Skeletal muscle tissue (tissue), 4 donors: ENCODE data around the gene DEFB114. TPM values are rescaled to one million over a fixed set of nuclear protein-coding genes. Genes with fewer than 3 reads are reported as not detected.
"Not testable (repeated sequence)": the region's sequence is repeated elsewhere in the genome, so short reads cannot be mapped to it uniquely, and the experiment has no call there.

Source experiments
- H3K27ac ChIP-seq: one replicate; pipeline ENCODE4 v1.7.0; 2013; ENCODE audit warnings: mild to moderate bottlenecking, low read depth, low read length, inconsistent platforms
- H3K27me3 ChIP-seq, 3 donors: one replicate each; pipeline ENCODE4 v1.7.0; 2013; ENCODE audit warnings: low read length in 3 of 3; ENCODE audit not compliant: control insufficient read depth in 3 of 3, insufficient read depth in 3 of 3
- H3K36me3 ChIP-seq, 3 donors: one replicate each; pipeline ENCODE4 v1.7.0; 2013; ENCODE audit warnings: low read length in 3 of 3; ENCODE audit not compliant: control insufficient read depth in 3 of 3, insufficient read depth in 3 of 3
- H3K4me1 ChIP-seq, 3 donors: one replicate each; pipeline ENCODE4 v1.7.0; 2013; ENCODE audit warnings: low read length in 3 of 3, mild to moderate bottlenecking in 3 of 3; ENCODE audit not compliant: control insufficient read depth in 3 of 3, insufficient read depth in 3 of 3
- H3K4me3 ChIP-seq, 3 donors: one replicate each; pipeline ENCODE4 v1.7.0; 2013; ENCODE audit warnings: low read length in 3 of 3
- H3K9ac ChIP-seq, 3 donors: one replicate each; pipeline ENCODE4 v1.7.0; 2013; ENCODE audit warnings: low read length in 3 of 3, mild to moderate bottlenecking in 3 of 3, moderate library complexity in 2 of 3, low read depth in 1 of 3
- H3K9me3 ChIP-seq, 3 donors: one replicate each; pipeline ENCODE4 v1.7.0; 2013; ENCODE audit warnings: low read length in 3 of 3; ENCODE audit not compliant: control insufficient read depth in 3 of 3
- total RNA-seq: library from RNA; depleted of rRNA; stranded (reverse); fragments of >200 nt; gene quantifications from one replicate; pipeline ENCODE4 v1.2.3, GENCODE V29; 2014
- donor health status: Osteomylitis.

DEFB114 gene
- total RNA-seq, 1 donor from 2014 or later: not detected

GRCh38 chr6:49944068-49944467 is 19.9 kb downstream of the DEFB114 start:
- not testable (repeated sequence) for H3K27me3 ChIP-seq, H3K9ac ChIP-seq, H3K4me3 ChIP-seq, H3K4me1 ChIP-seq, H3K27ac ChIP-seq, H3K36me3 ChIP-seq, H3K9me3 ChIP-seq

DNA sequence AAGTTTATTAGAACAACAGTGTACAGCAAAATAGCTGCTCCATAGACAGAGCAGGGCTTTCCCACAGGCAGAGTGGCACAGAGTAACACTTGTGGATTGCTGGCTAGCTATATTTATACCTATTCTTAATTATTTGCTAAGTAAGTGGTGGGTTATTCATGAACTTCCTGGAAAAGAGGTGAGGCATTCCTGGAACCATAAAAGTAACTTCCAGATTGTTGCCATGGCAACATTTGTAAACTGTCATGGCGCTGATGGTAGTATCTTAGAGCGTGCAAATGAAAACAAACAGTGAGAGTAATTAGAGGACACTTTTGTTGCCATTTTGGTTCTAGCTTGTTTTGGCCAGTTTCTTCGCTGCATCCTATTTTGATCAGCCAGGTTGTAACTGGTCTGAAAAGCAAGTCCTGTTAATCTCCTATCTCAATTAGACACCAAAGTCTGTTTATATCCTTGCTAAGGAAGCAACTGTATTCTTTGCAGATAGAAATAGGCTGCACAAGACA is 23.9 kb downstream of the DEFB114 start:
- no peaks in the 10 kb centered on the region for H3K4me1 ChIP-seq
- H3K36me3 ChIP-seq: no peaks in the 10 kb centered on the region
- H3K9ac ChIP-seq: no peak overlapping the region
- H3K9me3 ChIP-seq: no peaks in the 10 kb centered on the region
- no peaks in the 10 kb centered on the region for H3K27me3 ChIP-seq
- H3K4me3 ChIP-seq: no peak overlapping the region
- no peak overlapping the region for H3K27ac ChIP-seq

DNA sequence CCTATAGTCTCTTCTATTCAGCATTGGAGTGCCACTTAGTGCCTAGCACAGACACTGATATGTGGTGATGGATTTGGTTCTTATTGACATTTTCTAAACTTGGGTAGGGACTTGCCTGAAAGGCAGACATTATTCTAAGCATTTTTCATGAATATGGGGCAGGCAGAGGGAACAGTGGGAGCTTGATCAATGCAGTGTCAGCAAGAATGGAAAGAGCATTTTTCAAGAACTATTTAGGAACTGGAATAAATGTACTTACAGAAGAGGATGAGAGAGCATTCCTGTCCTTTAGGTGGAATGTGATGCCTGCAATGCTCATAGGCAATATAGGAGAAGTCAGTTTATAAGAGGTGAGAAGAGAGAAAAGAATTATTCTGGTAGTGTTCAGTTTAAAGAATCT is 26.2 kb downstream of the DEFB114 start:
- Histone ChIP-seq H3K9ac (no peak overlapping the region), H3K4me1 (no peaks in the 10 kb centered on the region), H3K27ac (no peak overlapping the region), H3K4me3 (no peak overlapping the region), H3K27me3 (no peaks in the 10 kb centered on the region), H3K9me3 (no peaks in the 10 kb centered on the region), H3K36me3 (no peaks in the 10 kb centered on the region)

GRCh38 chr6:49937017-49937416 is 26.9 kb downstream of the DEFB114 start:
- H3K4me3 ChIP-seq: no peak overlapping the region
- no peaks in the 10 kb centered on the region for H3K9me3 ChIP-seq
- H3K4me1 ChIP-seq: no peaks in the 10 kb centered on the region
- H3K27ac ChIP-seq: no peak overlapping the region
- H3K27me3 ChIP-seq: no peaks in the 10 kb centered on the region
- H3K9ac ChIP-seq: no peak overlapping the region
- no peaks in the 10 kb centered on the region for H3K36me3 ChIP-seq

- H3K9me3 ChIP-seq: no peaks in the 10 kb centered on the region
- H3K4me1 ChIP-seq: no peaks in the 10 kb centered on the region
- H3K27ac ChIP-seq: no peak overlapping the region
- H3K36me3 ChIP-seq: no peaks in the 10 kb centered on the region
- H3K9ac ChIP-seq: no peak overlapping the region
- no peak overlapping the region for H3K4me3 ChIP-seq
- H3K27me3 ChIP-seq: no peaks in the 10 kb centered on the region
Observed at GRCh38 chr6:49935387-49935786, 28.6 kb downstream of the DEFB114 start.

DNA sequence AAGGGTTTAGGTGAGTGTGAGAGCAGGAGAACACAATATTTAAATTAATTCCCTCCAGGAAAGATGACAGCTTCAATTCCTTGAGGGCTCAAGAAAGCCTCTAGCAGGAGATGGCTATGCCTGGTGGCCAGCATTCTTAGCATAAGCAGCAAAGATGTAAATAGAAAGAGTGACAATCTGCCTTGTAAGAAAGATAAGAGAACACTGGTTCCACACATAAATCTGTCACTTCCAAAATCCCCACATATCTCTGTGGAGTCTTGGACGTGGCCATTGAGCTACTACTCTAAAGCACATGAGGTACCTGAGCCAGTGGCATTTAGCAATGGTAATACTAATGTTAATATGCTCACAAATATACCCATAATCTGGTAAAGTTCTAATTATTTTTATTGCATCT is 29.2 kb downstream of the DEFB114 start:
- Histone ChIP-seq H3K27me3 (no peaks in the 10 kb centered on the region), H3K9me3 (no peaks in the 10 kb centered on the region), H3K27ac (no peak overlapping the region), H3K36me3 (no peaks in the 10 kb centered on the region), H3K4me1 (no peaks in the 10 kb centered on the region), H3K9ac (no peak overlapping the region), H3K4me3 (no peak overlapping the region)

DNA sequence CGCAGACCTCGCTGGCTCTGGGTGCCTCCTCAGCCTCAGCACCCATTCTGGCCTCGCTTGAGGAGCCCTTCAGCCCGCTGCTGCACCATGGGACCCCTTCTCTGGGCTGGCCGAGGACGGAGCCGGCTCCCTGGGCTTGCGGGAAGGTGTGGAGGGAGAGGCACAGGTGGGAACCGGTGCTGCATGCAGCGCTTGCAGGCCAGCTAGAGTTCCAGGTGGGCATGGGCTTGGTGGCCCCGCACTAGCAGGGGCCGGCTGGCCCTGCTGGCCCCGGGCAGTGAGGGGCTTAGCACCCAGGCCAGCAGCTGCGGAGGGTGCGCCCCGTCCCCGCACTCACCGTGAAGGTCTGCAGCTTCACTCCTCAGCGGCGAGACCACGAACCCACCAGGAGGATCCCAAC is 30.4 kb downstream of the DEFB114 start:
- H3K4me1 ChIP-seq: no peaks in the 10 kb centered on the region
- no peak overlapping the region for H3K9ac ChIP-seq
- no peaks in the 10 kb centered on the region for H3K9me3 ChIP-seq
- H3K36me3 ChIP-seq: no peaks in the 10 kb centered on the region
- H3K27me3 ChIP-seq: no peaks in the 10 kb centered on the region
- H3K27ac ChIP-seq: no peak overlapping the region
- H3K4me3 ChIP-seq: no peak overlapping the region

GRCh38 chr6:49929340-49929739 is 34.6 kb downstream of the DEFB114 start:
- Histone ChIP-seq H3K36me3 (no peaks in the 10 kb centered on the region), H3K4me1 (no peaks in the 10 kb centered on the region), H3K27me3 (no peaks in the 10 kb centered on the region), H3K9me3 (no peaks in the 10 kb centered on the region), H3K9ac (no peak overlapping the region), H3K27ac (no peak overlapping the region), H3K4me3 (no peak overlapping the region)

GRCh38 chr6:49923826-49924225 is 40.1 kb downstream of the DEFB114 start:
- H3K9ac ChIP-seq: no peak overlapping the region
- no peak overlapping the region for H3K4me3 ChIP-seq
- no peaks in the 10 kb centered on the region for H3K9me3 ChIP-seq
- no peaks in the 10 kb centered on the region for H3K27me3 ChIP-seq
- H3K36me3 ChIP-seq: no peaks in the 10 kb centered on the region
- no peak overlapping the region for H3K27ac ChIP-seq
- H3K4me1 ChIP-seq: no peaks in the 10 kb centered on the region

GRCh38 chr6:49919935-49920644 is 43.9 kb downstream of the DEFB114 start:
- Histone ChIP-seq H3K27ac (no peak overlapping the region), H3K27me3 (no peaks in the 10 kb centered on the region), H3K36me3 (no peaks in the 10 kb centered on the region), H3K4me3 (no peak overlapping the region), H3K9me3 (no peaks in the 10 kb centered on the region), H3K9ac (no peak overlapping the region), H3K4me1 (no peaks in the 10 kb centered on the region)
